ENCODE results near the gene BBOF1.
"Not testable (repeated sequence)": the region's sequence is repeated elsewhere in the genome, so short reads cannot be mapped to it uniquely, and the experiment has no call there.

The BBOF1 gene

GRCh38 chr14:73994926-73995325 is 24.2 kb upstream of the BBOF1 start:
- H3K4me3 ChIP-seq (ENCODE audit: control insufficient read depth in 1 of 7, extremely low read depth in 1 of 7, insufficient read depth in 4 of 7, low read depth in 2 of 7, low read length in 6 of 7); POLR2A ChIA-PET; H3K27me3 ChIP-seq (replicated peaks in 2 of 5; ENCODE audit: control insufficient read depth in 4 of 5, insufficient read depth in 5 of 5, low read length in 4 of 5); DNase-seq; H3K36me3 ChIP-seq (ENCODE audit: control insufficient read depth in 4 of 4, insufficient read depth in 4 of 4, low read length in 3 of 4); CTCF ChIA-PET; H3K4me1 ChIP-seq (ENCODE audit: control extremely low read depth in 1 of 4, control insufficient read depth in 4 of 4, insufficient read depth in 4 of 4, low read length in 3 of 4); H3K9me3 ChIP-seq (ENCODE audit: control extremely low read depth in 1 of 5, control insufficient read depth in 4 of 5, insufficient read depth in 2 of 5, low read depth in 1 of 5, low read length in 4 of 5); H3K27ac ChIP-seq (ENCODE audit: insufficient read depth in 1 of 2, low read depth in 1 of 2, low read length in 2 of 2, poor library complexity in 1 of 2, severe bottlenecking in 2 of 2): not testable (repeated sequence)
- WGBS (ENCODE audit: insufficient coverage): 100% methylated on average over 1 of the region's 7 CpGs

- 94% methylated on average over 8 of the region's 8 CpGs for WGBS (ENCODE audit: insufficient coverage)
- Histone ChIP-seq H3K4me1 (ENCODE audit: control extremely low read depth in 1 of 4, control insufficient read depth in 4 of 4, insufficient read depth in 4 of 4, low read length in 3 of 4) (no peaks in the 10 kb centered on the region), H3K27ac (ENCODE audit: insufficient read depth in 1 of 2, low read depth in 1 of 2, low read length in 2 of 2, poor library complexity in 1 of 2, severe bottlenecking in 2 of 2) (no peak overlapping the region), H3K27me3 (replicated peaks in 2 of 5; ENCODE audit: control insufficient read depth in 4 of 5, insufficient read depth in 5 of 5, low read length in 4 of 5) (no peaks in the 10 kb centered on the region), H3K4me3 (ENCODE audit: control insufficient read depth in 1 of 7, extremely low read depth in 1 of 7, insufficient read depth in 4 of 7, low read depth in 2 of 7, low read length in 6 of 7) (no peak overlapping the region), H3K36me3 (ENCODE audit: control insufficient read depth in 4 of 4, insufficient read depth in 4 of 4, low read length in 3 of 4) (peaks cover 0 to 6% (median 1%) of the 10 kb centered on the region in 4 experiments), H3K9me3 (ENCODE audit: control extremely low read depth in 1 of 5, control insufficient read depth in 4 of 5, insufficient read depth in 2 of 5, low read depth in 1 of 5, low read length in 4 of 5) (no peaks in the 10 kb centered on the region)
- POLR2A ChIA-PET: interaction anchor here (0.7 kb wide), 1 partner anchor 65 kb away, joined by 5 read pairs; no protein-coding TSS in a partner anchor
- DNase-seq: no peak
- CTCF ChIA-PET: interaction anchor here (1.5 kb wide), 1 partner anchor 9 kb away, joined by 4 read pairs; no protein-coding TSS in a partner anchor
These were observed 23.2 kb upstream of the BBOF1 start for GRCh38 chr14:73995977-73996378.

- WGBS (ENCODE audit: insufficient coverage): 40% methylated on average over 1 of the region's 2 CpGs
- POLR2A ChIA-PET: no interaction called here
- H3K4me3 ChIP-seq (ENCODE audit: control insufficient read depth in 1 of 7, extremely low read depth in 1 of 7, insufficient read depth in 4 of 7, low read depth in 2 of 7, low read length in 6 of 7): no peak overlapping the region
These were observed 22.4 kb upstream of the BBOF1 start for GRCh38 chr14:73996731-73997107.

GRCh38 chr14:73997108-73997943 is 21.8 kb upstream of the BBOF1 start:
- H3K27ac ChIP-seq (ENCODE audit: insufficient read depth in 1 of 2, low read depth in 1 of 2, low read length in 2 of 2, poor library complexity in 1 of 2, severe bottlenecking in 2 of 2): no peak overlapping the region
- no peak overlapping the region for H3K4me3 ChIP-seq (ENCODE audit: control insufficient read depth in 1 of 7, extremely low read depth in 1 of 7, insufficient read depth in 4 of 7, low read depth in 2 of 7, low read length in 6 of 7)
- no peaks in the 10 kb centered on the region for H3K9me3 ChIP-seq (ENCODE audit: control extremely low read depth in 1 of 5, control insufficient read depth in 4 of 5, insufficient read depth in 2 of 5, low read depth in 1 of 5, low read length in 4 of 5)
- H3K4me1 ChIP-seq (ENCODE audit: control extremely low read depth in 1 of 4, control insufficient read depth in 4 of 4, insufficient read depth in 4 of 4, low read length in 3 of 4): no peaks in the 10 kb centered on the region
- DNase-seq: no peak
- CTCF ChIA-PET: no interaction called here
- 100% methylated on average over 1 of the region's 1 CpG for WGBS (ENCODE audit: insufficient coverage)
- no peaks in the 10 kb centered on the region for H3K27me3 ChIP-seq (replicated peaks in 2 of 5; ENCODE audit: control insufficient read depth in 4 of 5, insufficient read depth in 5 of 5, low read length in 4 of 5)
- POLR2A ChIA-PET: no interaction called here
- H3K36me3 ChIP-seq (ENCODE audit: control insufficient read depth in 4 of 4, insufficient read depth in 4 of 4, low read length in 3 of 4): peaks cover 0 to 6% (median 1%) of the 10 kb centered on the region in 4 experiments

More at GRCh38 chr14:73996731-73997107, 22.4 kb upstream of the BBOF1 start:
- H3K9me3 ChIP-seq (ENCODE audit: control extremely low read depth in 1 of 5, control insufficient read depth in 4 of 5, insufficient read depth in 2 of 5, low read depth in 1 of 5, low read length in 4 of 5): no peaks in the 10 kb centered on the region
- no peak overlapping the region for H3K27ac ChIP-seq (ENCODE audit: insufficient read depth in 1 of 2, low read depth in 1 of 2, low read length in 2 of 2, poor library complexity in 1 of 2, severe bottlenecking in 2 of 2)
- H3K36me3 ChIP-seq (ENCODE audit: control insufficient read depth in 4 of 4, insufficient read depth in 4 of 4, low read length in 3 of 4): peaks cover 0 to 6% (median 1%) of the 10 kb centered on the region in 4 experiments
- CTCF ChIA-PET: interaction anchor here (1.5 kb wide), 1 partner anchor 9 kb away, joined by 4 read pairs; no protein-coding TSS in a partner anchor
- H3K27me3 ChIP-seq (replicated peaks in 2 of 5; ENCODE audit: control insufficient read depth in 4 of 5, insufficient read depth in 5 of 5, low read length in 4 of 5): no peaks in the 10 kb centered on the region
- H3K4me1 ChIP-seq (ENCODE audit: control extremely low read depth in 1 of 4, control insufficient read depth in 4 of 4, insufficient read depth in 4 of 4, low read length in 3 of 4): no peaks in the 10 kb centered on the region
- DNase-seq: no peak

- WGBS (ENCODE audit: insufficient coverage): 97% methylated on average over 6 of the region's 7 CpGs
- ChIA-PET POLR2A (no interaction called here), CTCF (no interaction called here)
- H3K4me1 ChIP-seq (ENCODE audit: control extremely low read depth in 1 of 4, control insufficient read depth in 4 of 4, insufficient read depth in 4 of 4, low read length in 3 of 4): no peaks in the 10 kb centered on the region
- no peak overlapping the region for H3K4me3 ChIP-seq (ENCODE audit: control insufficient read depth in 1 of 7, extremely low read depth in 1 of 7, insufficient read depth in 4 of 7, low read depth in 2 of 7, low read length in 6 of 7)
- DNase-seq: no peak
- peaks cover 0 to 6% (median 1%) of the 10 kb centered on the region in 4 experiments for H3K36me3 ChIP-seq (ENCODE audit: control insufficient read depth in 4 of 4, insufficient read depth in 4 of 4, low read length in 3 of 4)
- no peak overlapping the region for H3K27ac ChIP-seq (ENCODE audit: insufficient read depth in 1 of 2, low read depth in 1 of 2, low read length in 2 of 2, poor library complexity in 1 of 2, severe bottlenecking in 2 of 2)
- no peaks in the 10 kb centered on the region for H3K9me3 ChIP-seq (ENCODE audit: control extremely low read depth in 1 of 5, control insufficient read depth in 4 of 5, insufficient read depth in 2 of 5, low read depth in 1 of 5, low read length in 4 of 5)
- no peaks in the 10 kb centered on the region for H3K27me3 ChIP-seq (replicated peaks in 2 of 5; ENCODE audit: control insufficient read depth in 4 of 5, insufficient read depth in 5 of 5, low read length in 4 of 5)
These were observed 21.2 kb upstream of the BBOF1 start for GRCh38 chr14:73997944-73998447.

GRCh38 chr14:73998726-73999125 is 20.4 kb upstream of the BBOF1 start:
- Histone ChIP-seq H3K9me3 (ENCODE audit: control extremely low read depth in 1 of 5, control insufficient read depth in 4 of 5, insufficient read depth in 2 of 5, low read depth in 1 of 5, low read length in 4 of 5) (no peaks in the 10 kb centered on the region), H3K4me3 (ENCODE audit: control insufficient read depth in 1 of 7, extremely low read depth in 1 of 7, insufficient read depth in 4 of 7, low read depth in 2 of 7, low read length in 6 of 7) (no peak overlapping the region), H3K4me1 (ENCODE audit: control extremely low read depth in 1 of 4, control insufficient read depth in 4 of 4, insufficient read depth in 4 of 4, low read length in 3 of 4) (no peaks in the 10 kb centered on the region), H3K27me3 (replicated peaks in 2 of 5; ENCODE audit: control insufficient read depth in 4 of 5, insufficient read depth in 5 of 5, low read length in 4 of 5) (no peaks in the 10 kb centered on the region), H3K36me3 (ENCODE audit: control insufficient read depth in 4 of 4, insufficient read depth in 4 of 4, low read length in 3 of 4) (peaks cover 0 to 6% (median 1%) of the 10 kb centered on the region in 4 experiments), H3K27ac (ENCODE audit: insufficient read depth in 1 of 2, low read depth in 1 of 2, low read length in 2 of 2, poor library complexity in 1 of 2, severe bottlenecking in 2 of 2) (no peak overlapping the region)
- DNase-seq: no peak
- ChIA-PET POLR2A (no interaction called here), CTCF (no interaction called here)
- 94% methylated on average over 2 of the region's 2 CpGs for WGBS (ENCODE audit: insufficient coverage)

- H3K9me3 ChIP-seq (ENCODE audit: control extremely low read depth in 1 of 5, control insufficient read depth in 4 of 5, insufficient read depth in 2 of 5, low read depth in 1 of 5, low read length in 4 of 5); H3K4me1 ChIP-seq (ENCODE audit: control extremely low read depth in 1 of 4, control insufficient read depth in 4 of 4, insufficient read depth in 4 of 4, low read length in 3 of 4); H3K27me3 ChIP-seq (replicated peaks in 2 of 5; ENCODE audit: control insufficient read depth in 4 of 5, insufficient read depth in 5 of 5, low read length in 4 of 5); POLR2A ChIA-PET; H3K27ac ChIP-seq (ENCODE audit: insufficient read depth in 1 of 2, low read depth in 1 of 2, low read length in 2 of 2, poor library complexity in 1 of 2, severe bottlenecking in 2 of 2); H3K4me3 ChIP-seq (ENCODE audit: control insufficient read depth in 1 of 7, extremely low read depth in 1 of 7, insufficient read depth in 4 of 7, low read depth in 2 of 7, low read length in 6 of 7); DNase-seq: not testable (repeated sequence)
- H3K36me3 ChIP-seq (ENCODE audit: control insufficient read depth in 4 of 4, insufficient read depth in 4 of 4, low read length in 3 of 4): peaks cover 3 to 20% (median 9%) of the 10 kb centered on the region in 4 experiments
- 100% methylated on average over 3 of the region's 3 CpGs for WGBS (ENCODE audit: insufficient coverage)
- CTCF ChIA-PET: interaction anchor here (1.3 kb wide), 1 partner anchor 10 kb away, joined by 4 read pairs; no protein-coding TSS in a partner anchor
These were observed 13.5 kb upstream of the BBOF1 start for GRCh38 chr14:74005664-74006063.

Data from common myeloid progenitor, CD34-positive (primary cell).